Epithelial cell of proximal tubule (primary cell): ENCODE results near the gene CFAP46. TPM values are rescaled to one million over a fixed set of nuclear protein-coding genes. Genes with fewer than 3 reads are reported as not detected.

Source experiments
- DNase-seq: peaks from one replicate; pipeline ENCODE4 v3.0.0-alpha.2; 2011; ENCODE audit warnings: low read depth
- H3K4me3 ChIP-seq: 2 replicates; pipeline ENCODE4 v1.5.1; 2011; ENCODE audit warnings: low read depth, mild to moderate bottlenecking, low read length
- total RNA-seq: library from RNA; depleted of rRNA; stranded (reverse); fragments of >200 nt; gene quantifications from 2 replicates; pipeline ENCODE4 v1.2.3, GENCODE V29; 2015
- TF ChIP-seq, protein P1 (sequence below): conservative IDR thresholded peaks from 2 replicates; pipeline ENCODE4 v1.5.1; 2012; ENCODE audit warnings: low read depth, mild to moderate bottlenecking, low read length

Gene CFAP46
- total RNA-seq, 1 donor from 2014 or later, result 2.2 TPM

- DNase-seq, result no peak
- H3K4me3 ChIP-seq, result no peak overlapping the region
- TF ChIP-seq, protein P1, sequence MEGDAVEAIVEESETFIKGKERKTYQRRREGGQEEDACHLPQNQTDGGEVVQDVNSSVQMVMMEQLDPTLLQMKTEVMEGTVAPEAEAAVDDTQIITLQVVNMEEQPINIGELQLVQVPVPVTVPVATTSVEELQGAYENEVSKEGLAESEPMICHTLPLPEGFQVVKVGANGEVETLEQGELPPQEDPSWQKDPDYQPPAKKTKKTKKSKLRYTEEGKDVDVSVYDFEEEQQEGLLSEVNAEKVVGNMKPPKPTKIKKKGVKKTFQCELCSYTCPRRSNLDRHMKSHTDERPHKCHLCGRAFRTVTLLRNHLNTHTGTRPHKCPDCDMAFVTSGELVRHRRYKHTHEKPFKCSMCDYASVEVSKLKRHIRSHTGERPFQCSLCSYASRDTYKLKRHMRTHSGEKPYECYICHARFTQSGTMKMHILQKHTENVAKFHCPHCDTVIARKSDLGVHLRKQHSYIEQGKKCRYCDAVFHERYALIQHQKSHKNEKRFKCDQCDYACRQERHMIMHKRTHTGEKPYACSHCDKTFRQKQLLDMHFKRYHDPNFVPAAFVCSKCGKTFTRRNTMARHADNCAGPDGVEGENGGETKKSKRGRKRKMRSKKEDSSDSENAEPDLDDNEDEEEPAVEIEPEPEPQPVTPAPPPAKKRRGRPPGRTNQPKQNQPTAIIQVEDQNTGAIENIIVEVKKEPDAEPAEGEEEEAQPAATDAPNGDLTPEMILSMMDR, result no peak
Observed at GRCh38 chr10:132910901-132911785, 31.2 kb downstream of the CFAP46 start.

GRCh38 chr10:132910186-132910880, 32.0 kb downstream of the CFAP46 start:
- H3K4me3 ChIP-seq, result no peak overlapping the region
- DNase-seq, result no peak
- TF ChIP-seq, protein P1, result no peak

- TF ChIP-seq, protein P1, result no peak
- DNase-seq, result no peak
Observed at GRCh38 chr10:132909491-132910071, 32.8 kb downstream of the CFAP46 start.

DNA sequence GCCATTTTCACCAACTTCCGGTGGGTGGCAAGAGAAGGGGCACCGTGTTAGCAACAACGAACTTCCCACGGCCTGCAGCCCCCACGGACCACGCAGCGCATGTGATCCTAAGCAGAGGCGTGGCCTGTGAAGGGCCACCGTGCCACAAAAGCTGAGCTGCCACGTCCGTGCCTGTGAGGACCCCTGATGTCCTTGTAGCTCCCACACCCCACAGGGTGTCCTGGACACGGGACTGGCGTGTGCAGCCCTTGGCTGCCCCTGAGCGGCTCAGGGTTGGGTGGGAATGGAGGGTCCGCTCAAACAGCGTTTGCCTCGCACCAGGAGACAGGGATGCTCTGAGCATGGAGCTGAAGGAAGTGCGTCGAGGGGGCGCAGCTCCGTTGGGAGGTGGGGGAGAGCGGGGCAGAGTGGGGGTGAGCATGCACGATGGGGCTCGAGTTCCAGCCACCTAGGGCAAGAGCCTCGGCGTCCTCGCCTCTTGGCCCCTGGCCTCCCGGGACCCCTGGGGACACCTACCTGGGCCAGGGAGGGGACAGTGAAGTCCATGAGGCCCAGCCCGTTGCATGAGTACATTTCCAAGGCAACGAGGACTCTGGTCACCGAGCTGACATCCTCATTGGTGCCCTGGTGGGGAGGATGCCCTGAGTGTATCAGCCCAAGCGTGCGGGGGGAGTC, 33.6 kb downstream of the CFAP46 start:
- DNase-seq, result no peak
- H3K4me3 ChIP-seq, result no peak overlapping the region
- TF ChIP-seq, protein P1, result no peak

More at GRCh38 chr10:132909491-132910071, 32.8 kb downstream of the CFAP46 start:
- no peak overlapping the region for H3K4me3 ChIP-seq

GRCh38 chr10:132907821-132908620, 34.3 kb downstream of the CFAP46 start:
- no peak for DNase-seq
- H3K4me3 ChIP-seq, result no peak overlapping the region
- TF ChIP-seq, protein P1, result no peak

DNA sequence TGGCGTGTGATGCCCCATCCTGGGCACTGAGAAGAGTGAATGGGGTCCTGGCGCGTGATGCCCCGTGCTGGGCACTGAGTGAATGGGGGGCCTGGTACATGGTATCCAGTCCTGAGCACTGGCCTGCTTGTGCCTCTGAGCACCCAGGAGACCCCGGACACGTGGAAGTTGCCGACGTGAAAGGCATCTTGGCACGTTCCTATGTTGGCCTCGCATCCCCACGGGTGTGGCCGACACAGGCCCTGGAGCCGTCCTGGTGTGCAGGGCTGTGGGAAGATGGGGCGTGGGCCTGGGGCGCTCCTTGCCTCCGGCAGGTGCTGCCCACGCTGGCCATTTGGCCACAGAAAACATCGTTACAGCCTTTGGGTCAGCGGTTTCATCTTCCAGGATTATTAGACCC, 35.5 kb downstream of the CFAP46 start:
- TF ChIP-seq, protein P1, result no peak
- no peak overlapping the region for H3K4me3 ChIP-seq
- no peak for DNase-seq
